GM18951 (cell line): ENCODE measurements around the gene CDC42.
"Not testable (repeated sequence)": the region's sequence is repeated elsewhere in the genome, so short reads cannot be mapped to it uniquely, and the experiment has no call there.

Experiments
- POLR2A ChIP-seq: IDR thresholded peaks from 4 replicates; pipeline ENCODE4 v1.6.1; 2011; ENCODE audit warnings: mild to moderate bottlenecking; ENCODE audit not compliant: insufficient read length, insufficient read depth; ENCODE audit errors: extremely low read depth
- in situ Hi-C: fragments of 300-500 bp; cut with MboI; formaldehyde crosslinking; loops from one replicate; pipeline ENCODE4 v1.12.0; 2022; ENCODE audit warnings: low sequenced_read_pairs, mixed read lengths, inconsistent platforms; ENCODE audit not compliant: unreplicated experiment

CDC42 gene

DNA sequence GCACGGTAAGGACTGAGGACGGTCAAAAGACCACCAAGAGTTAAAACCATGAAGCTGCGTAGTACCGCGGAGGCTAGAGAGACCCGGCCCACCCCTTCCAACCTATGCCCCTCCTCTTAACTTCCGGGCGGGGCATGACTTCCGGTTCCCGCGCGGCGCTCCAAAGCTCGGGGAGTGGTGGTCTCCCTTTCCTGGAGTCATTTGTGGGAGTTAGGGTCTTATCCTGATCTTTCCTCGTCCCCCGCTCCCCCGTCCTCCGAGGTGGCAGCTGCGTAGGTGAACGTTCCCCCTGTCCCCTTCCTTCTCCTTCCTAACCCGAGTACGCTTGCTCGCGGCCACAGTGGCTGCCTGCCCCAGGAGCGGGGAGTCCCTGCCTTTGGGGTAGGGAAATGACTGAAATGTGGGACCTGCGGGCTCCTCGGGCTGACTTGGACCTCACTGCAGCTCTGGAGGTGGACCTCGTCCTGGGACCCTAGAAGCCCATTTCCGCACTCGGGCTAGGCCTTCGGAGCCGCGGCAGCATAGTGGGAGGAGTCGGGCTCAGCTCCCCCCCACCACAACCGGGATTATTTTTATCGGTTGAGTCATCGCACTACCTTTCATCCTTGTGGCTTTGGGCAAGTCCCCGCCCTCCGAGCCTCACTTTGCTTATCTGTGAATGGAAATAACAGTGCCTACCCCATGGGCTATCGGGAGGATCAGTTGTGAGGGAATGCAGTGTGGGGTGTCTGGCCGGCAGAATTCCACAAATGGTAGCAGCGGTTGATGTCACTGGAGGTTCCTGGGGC, 26.9 kb upstream of the CDC42 start:
- peak; percentile 76 for TF ChIP-seq POLR2A
- in situ Hi-C loops, result no loop called here

GRCh38 chr1:22026924-22027289, 25.6 kb upstream of the CDC42 start:
- TF ChIP-seq POLR2A, result no peak

DNA sequence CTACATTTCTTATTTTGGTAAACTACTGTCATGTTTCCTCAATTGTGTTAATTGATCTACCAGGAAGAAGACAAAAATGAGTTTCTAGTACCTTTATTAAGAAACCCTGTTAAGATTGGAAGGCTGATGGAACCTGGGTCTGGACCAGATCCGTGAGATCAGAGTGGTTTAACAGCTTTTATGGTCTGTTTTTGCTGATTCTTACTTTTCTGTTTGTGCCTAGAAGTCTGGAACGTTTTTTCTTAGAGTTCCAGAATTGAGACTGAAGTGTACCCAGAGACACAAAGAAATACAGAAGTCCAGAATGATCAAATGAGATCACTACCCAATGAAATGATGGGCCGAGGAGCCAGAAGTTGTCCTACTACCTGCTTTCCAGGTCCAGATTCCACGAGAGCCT, 22.5 kb upstream of the CDC42 start:
- no peak for TF ChIP-seq POLR2A
- in situ Hi-C loops, result no loop called here

More at GRCh38 chr1:22026924-22027289, 25.6 kb upstream of the CDC42 start:
- in situ Hi-C loops, result no loop called here

GRCh38 chr1:22030473-22030872, 22.0 kb upstream of the CDC42 start:
- in situ Hi-C loops, result no loop called here
- TF ChIP-seq POLR2A, result no peak

DNA sequence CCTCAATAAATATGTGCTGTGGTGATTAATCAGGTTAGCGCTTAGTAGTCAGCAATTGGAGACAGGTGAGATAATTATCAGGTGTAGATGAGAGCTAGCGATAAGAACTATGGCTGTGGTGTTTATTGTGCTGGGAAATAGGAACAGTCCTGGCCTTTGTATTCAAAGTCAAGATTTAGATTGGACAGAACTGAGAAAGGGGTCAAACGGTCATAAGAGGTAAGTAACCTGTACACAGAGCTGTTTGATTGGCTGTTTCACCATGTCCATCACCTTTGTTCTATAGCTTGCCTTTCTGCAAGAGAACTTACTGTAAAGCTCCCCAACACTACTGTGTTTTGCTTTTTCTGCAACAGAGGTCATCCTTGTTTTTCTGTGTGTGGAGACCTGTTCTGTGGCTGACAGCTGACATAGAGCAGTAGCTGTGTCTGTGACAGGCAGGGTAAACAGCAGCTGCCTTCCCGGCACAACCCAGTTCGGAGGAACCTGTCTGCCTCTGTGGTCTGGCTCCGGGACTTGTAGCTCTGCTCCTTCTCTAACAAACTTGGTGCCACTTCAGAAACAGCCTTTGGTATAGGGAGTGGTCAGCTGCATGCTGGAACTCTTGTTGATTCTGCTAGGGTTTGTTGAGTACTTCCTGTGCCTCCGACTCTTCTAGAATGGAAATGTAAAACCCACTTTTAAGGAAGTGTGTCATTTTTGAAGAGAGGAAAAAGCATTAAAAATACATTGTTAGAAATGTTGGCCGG, 21.1 kb upstream of the CDC42 start:
- TF ChIP-seq POLR2A, result no peak
- in situ Hi-C loops, result no loop called here

GRCh38 chr1:22034834-22035233, 17.7 kb upstream of the CDC42 start:
- in situ Hi-C loops, result not testable (repeated sequence)

GRCh38 chr1:22037520-22037919, 15.0 kb upstream of the CDC42 start:
- TF ChIP-seq POLR2A, result no peak
- in situ Hi-C loops, result no loop called here

- in situ Hi-C loops, result no loop called here
- TF ChIP-seq POLR2A, result no peak
These were observed 14.5 kb upstream of the CDC42 start for GRCh38 chr1:22038036-22038435.

DNA sequence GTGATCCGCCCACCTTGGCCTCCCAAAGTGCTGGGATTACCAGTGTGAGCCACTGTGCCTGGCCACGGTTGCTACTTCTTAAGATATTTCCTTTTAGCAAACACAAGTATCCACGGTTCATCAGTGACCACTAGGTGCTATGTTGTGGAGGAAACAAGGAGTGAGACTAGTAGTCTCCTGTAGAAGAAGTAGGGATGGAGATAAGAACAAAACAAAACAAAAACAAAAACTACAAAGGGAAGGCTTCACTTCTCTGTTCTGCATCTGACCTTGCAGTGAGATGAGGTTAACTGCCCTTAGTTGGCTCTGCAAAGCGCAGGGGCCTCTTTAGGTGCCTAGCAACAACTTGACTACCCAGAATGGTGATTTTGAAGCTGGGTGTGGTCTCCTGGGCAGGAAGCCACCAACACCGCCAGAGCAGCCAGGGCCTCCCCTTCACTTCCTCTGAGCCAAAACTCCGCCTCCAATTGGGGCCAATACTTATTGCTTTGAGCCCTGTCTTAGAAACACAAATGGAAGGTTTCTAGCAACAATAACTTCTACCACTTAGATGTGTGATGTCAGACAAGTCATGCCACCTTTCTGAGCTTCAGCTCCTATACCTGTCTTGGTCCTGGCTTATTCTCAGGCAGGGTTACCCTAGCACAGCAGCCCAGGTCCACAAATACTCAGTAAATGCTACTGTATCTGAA, 12.8 kb upstream of the CDC42 start:
- in situ Hi-C loops, result no loop called here
- peak; percentile 54 for TF ChIP-seq POLR2A

DNA sequence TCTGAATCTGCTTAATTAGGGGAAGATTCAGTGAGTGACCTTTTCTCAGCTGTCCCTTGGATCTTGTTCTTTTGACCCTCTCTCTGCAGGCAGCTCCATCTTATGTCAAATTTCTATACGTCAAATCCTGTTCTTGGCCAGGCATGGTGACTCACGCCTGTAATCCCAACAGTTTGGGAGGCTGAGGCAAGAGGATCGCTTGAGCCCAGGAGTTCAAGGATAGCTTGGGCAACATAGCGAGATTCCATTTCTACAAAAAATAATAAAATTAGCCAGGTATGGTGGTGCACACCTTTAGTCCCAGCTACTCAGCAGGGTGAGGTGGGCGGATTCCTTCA, 12.3 kb upstream of the CDC42 start:
- in situ Hi-C loops, result no loop called here
- TF ChIP-seq POLR2A, result no peak

- no peak for TF ChIP-seq POLR2A
- in situ Hi-C loops, result no loop called here
These were observed 11.0 kb upstream of the CDC42 start for GRCh38 chr1:22041505-22041904.

- no peak for TF ChIP-seq POLR2A
- in situ Hi-C loops, result no loop called here
These were observed 9.2 kb upstream of the CDC42 start for GRCh38 chr1:22043198-22043769.

- in situ Hi-C loops, result no loop called here
- no peak for TF ChIP-seq POLR2A
These were observed 7.7 kb upstream of the CDC42 start for GRCh38 chr1:22044690-22045420.
